Stimulated activated effector memory CD8-positive, alpha-beta T cell treated with anti-CD3 and anti-CD28 coated beads, Interleukin-12 subunit alpha, Interleukin-12 subunit beta, amount 100 ng/mL, for 72 hours (primary cell): ENCODE measurements around the gene SURF2.
"Not testable (repeated sequence)": the region's sequence is repeated elsewhere in the genome, so short reads cannot be mapped to it uniquely, and the experiment has no call there.

ENCODE experiments used
- ATAC-seq: fragments of 150-1000 bp; cut with Tn5 transposase; 2 replicates; pipeline ENCODE4 v1.10.0; 2021
- DNase-seq, 2 donors: peaks; one replicate each; pipeline ENCODE4 v3.0.0; 2021 to 2022; ENCODE audit warnings: low spot score in 2 of 2
- H3K27ac Mint-ChIP-seq: one replicate; pipeline ENCODE4 v1.8.0; 2022; ENCODE audit warnings: mild to moderate bottlenecking, mixed read lengths
- H3K36me3 Mint-ChIP-seq: one replicate; pipeline ENCODE4 v1.8.0; 2022; ENCODE audit warnings: mild to moderate bottlenecking, mixed read lengths
- H3K4me1 Mint-ChIP-seq: one replicate; pipeline ENCODE4 v1.8.0; 2022; ENCODE audit warnings: mixed read lengths
- H3K4me3 Mint-ChIP-seq: one replicate; pipeline ENCODE4 v1.8.0; 2022; ENCODE audit warnings: mild to moderate bottlenecking, mixed read lengths
- H3K9me3 Mint-ChIP-seq: one replicate; pipeline ENCODE4 v1.8.0; 2022; ENCODE audit warnings: mixed read lengths

The SURF2 gene

DNA sequence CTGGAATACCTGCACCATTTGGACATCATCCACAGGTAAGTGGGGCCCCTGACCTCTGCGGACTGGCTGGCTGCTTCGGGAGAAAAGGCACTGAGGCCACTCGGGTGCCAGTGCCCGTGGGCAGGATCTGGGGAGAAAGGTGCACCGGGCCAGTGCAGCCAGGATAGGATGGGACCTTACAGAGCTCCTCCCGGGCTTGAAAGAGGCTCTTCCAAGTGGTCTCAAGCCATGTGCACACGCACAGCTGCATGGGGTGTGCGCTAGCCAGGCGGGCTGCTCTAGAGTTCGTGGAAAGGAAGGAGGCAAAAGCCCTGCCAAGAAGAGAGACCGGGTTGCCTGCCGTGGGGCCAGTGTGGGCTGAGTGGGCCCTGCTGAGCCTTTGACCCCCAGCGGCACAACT is 33.2 kb downstream of the SURF2 start:
- Mint-ChIP-seq H3K4me3 (no peak overlapping the region), H3K4me1 (peaks cover 2% of the 10 kb centered on the region), H3K27ac (no peak overlapping the region), H3K36me3 (no peaks in the 10 kb centered on the region), H3K9me3 (no peaks in the 10 kb centered on the region)
- DNase-seq: no peak
- no peak for ATAC-seq

DNA sequence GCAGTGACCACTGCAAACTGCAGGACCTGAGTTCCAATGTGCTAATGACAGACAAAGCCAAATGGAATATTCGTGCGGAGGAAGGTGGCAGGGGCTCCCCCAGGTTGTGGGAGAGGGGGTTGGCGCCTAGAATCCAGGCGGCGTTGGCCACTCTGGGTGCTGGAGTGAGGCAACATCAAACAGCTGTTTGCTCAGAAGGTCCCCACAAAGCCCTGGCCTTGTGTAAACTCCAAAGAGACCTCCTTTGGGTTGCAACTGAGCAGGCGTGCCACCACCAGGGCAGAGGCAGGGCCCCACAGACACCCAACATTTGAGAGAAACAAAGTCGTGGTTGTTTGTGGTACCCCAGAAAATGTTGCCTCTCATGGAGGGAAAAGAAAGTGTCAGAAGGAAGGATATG is 34.4 kb downstream of the SURF2 start:
- no peak for ATAC-seq
- H3K27ac Mint-ChIP-seq: no peak overlapping the region
- no peak for DNase-seq
- H3K4me1 Mint-ChIP-seq: peaks cover 5% of the 10 kb centered on the region
- no peaks in the 10 kb centered on the region for H3K9me3 Mint-ChIP-seq
- H3K4me3 Mint-ChIP-seq: no peak overlapping the region
- no peaks in the 10 kb centered on the region for H3K36me3 Mint-ChIP-seq

- H3K4me1 Mint-ChIP-seq, ATAC-seq, H3K36me3 Mint-ChIP-seq, H3K9me3 Mint-ChIP-seq, H3K4me3 Mint-ChIP-seq, DNase-seq, H3K27ac Mint-ChIP-seq: not testable (repeated sequence)
Measured at GRCh38 chr9:133391449-133391848, 35.1 kb downstream of the SURF2 start.

- not testable (repeated sequence) for H3K4me3 Mint-ChIP-seq, H3K36me3 Mint-ChIP-seq, H3K4me1 Mint-ChIP-seq, H3K9me3 Mint-ChIP-seq, H3K27ac Mint-ChIP-seq, ATAC-seq, DNase-seq
Measured at GRCh38 chr9:133392308-133392707, 36.0 kb downstream of the SURF2 start.

DNA sequence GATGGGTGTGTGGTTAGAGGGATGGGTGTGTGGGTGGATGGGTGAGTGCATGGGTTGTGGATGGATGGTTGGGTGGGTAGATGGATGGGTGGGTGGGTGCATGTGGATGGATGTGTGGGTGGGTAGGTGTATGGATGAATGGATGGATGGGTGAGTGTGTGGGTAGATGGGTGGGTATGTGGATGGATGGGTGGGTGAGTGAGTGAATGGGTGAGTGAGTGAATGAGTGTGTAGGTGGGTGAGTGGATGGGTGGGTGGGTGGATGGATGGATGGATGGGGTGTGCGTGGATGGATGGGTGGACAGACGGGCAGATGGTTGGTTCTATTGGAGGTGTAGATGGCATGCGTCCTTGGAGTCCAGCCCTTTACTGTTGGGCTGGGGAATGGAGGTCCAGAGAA is 37.0 kb downstream of the SURF2 start:
- H3K27ac Mint-ChIP-seq: no peak overlapping the region
- no peak for ATAC-seq
- no peaks in the 10 kb centered on the region for H3K36me3 Mint-ChIP-seq
- H3K4me3 Mint-ChIP-seq: no peak overlapping the region
- DNase-seq: no peak
- H3K4me1 Mint-ChIP-seq: peaks cover 5% of the 10 kb centered on the region
- no peaks in the 10 kb centered on the region for H3K9me3 Mint-ChIP-seq

DNA sequence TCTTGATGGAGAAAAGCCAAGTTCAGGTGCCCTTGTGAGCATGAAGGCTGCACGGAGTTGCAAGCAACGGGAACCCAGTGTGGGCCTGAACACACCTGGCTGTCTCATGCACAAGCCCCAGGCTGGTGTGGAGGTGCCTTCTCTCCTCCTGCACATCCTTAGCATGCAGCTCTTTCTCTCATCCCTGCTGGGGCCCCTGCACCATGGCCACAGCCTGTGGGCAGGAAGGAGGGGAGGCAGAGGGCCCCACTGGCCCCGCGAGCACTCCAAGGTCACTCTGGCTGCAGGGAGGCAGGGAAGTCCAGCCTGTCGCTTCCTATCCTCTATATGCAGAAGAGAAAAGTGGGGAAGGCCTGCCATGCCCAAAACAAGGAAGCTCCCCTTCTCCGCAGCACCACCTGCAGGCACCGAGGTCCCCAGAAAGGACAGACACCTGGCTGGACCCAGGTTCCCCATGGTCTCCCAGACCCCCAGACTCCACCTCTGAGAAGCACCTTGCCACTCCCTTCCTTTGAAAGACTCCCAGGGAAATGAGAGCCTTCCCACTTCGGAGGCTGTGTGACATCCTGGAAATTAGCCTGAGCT is 38.4 kb downstream of the SURF2 start:
- no peak for DNase-seq
- H3K4me1 Mint-ChIP-seq: peaks cover 5% of the 10 kb centered on the region
- H3K9me3 Mint-ChIP-seq: no peaks in the 10 kb centered on the region
- no peak overlapping the region for H3K4me3 Mint-ChIP-seq
- H3K27ac Mint-ChIP-seq: no peak overlapping the region
- ATAC-seq: no peak
- no peaks in the 10 kb centered on the region for H3K36me3 Mint-ChIP-seq

- Mint-ChIP-seq H3K36me3 (no peaks in the 10 kb centered on the region), H3K4me3 (no peak overlapping the region), H3K4me1 (peaks cover 5% of the 10 kb centered on the region), H3K9me3 (no peaks in the 10 kb centered on the region), H3K27ac (peak overlapping the region; percentile 22)
- peak; percentile 46 for ATAC-seq
- no peak for DNase-seq
Measured at GRCh38 chr9:133396952-133397351, 40.6 kb downstream of the SURF2 start.

- Mint-ChIP-seq H3K4me3 (no peak overlapping the region), H3K4me1 (peaks cover 5% of the 10 kb centered on the region), H3K27ac (peak overlapping the region; percentile 22), H3K9me3 (no peaks in the 10 kb centered on the region), H3K36me3 (no peaks in the 10 kb centered on the region)
- ATAC-seq (no peak), DNase-seq (no peak)
Measured at GRCh38 chr9:133397370-133397769, 41.0 kb downstream of the SURF2 start.

- ATAC-seq: no peak
- Mint-ChIP-seq H3K4me1 (peaks cover 5% of the 10 kb centered on the region), H3K27ac (peak overlapping the region; percentile 22), H3K36me3 (no peaks in the 10 kb centered on the region), H3K9me3 (no peaks in the 10 kb centered on the region), H3K4me3 (no peak overlapping the region)
- DNase-seq: no peak
Measured at GRCh38 chr9:133397895-133398294, 41.5 kb downstream of the SURF2 start.

DNA sequence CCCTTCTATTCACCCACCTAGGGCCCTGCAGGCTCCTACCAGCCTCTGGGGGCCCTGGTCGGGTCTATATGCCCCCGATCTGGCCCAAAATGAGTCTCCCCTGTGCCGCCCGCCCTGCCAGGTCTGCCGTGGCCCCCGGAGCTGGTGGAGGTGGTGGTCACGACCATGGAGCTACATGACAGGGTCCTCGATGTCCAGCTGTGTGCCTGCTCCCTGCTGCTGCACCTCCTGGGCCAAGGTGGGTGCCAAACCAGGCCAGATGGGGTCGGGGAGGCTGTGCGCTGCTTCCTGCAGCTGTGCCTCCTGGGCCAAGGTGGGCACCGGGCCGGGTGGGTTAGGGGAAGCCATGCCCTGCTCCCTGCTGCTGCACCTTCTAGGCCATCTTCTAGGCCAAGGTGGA is 43.9 kb downstream of the SURF2 start:
- H3K9me3 Mint-ChIP-seq: no peaks in the 10 kb centered on the region
- H3K36me3 Mint-ChIP-seq: peaks cover 22% of the 10 kb centered on the region
- H3K27ac Mint-ChIP-seq: no peak overlapping the region
- DNase-seq (no peak), ATAC-seq (no peak)
- H3K4me3 Mint-ChIP-seq: no peak overlapping the region
- H3K4me1 Mint-ChIP-seq: no peaks in the 10 kb centered on the region

- H3K4me3 Mint-ChIP-seq: no peak overlapping the region
- no peak for ATAC-seq
- H3K27ac Mint-ChIP-seq: peak overlapping the region; percentile 20
- no peak for DNase-seq
- peaks cover 35% of the 10 kb centered on the region for H3K36me3 Mint-ChIP-seq
- peaks cover 2% of the 10 kb centered on the region for H3K4me1 Mint-ChIP-seq
- H3K9me3 Mint-ChIP-seq: no peaks in the 10 kb centered on the region
Measured at GRCh38 chr9:133401588-133401987, 45.2 kb downstream of the SURF2 start.

GRCh38 chr9:133402689-133403088 is 46.3 kb downstream of the SURF2 start:
- no peak for DNase-seq
- no peak overlapping the region for H3K27ac Mint-ChIP-seq
- H3K36me3 Mint-ChIP-seq: peaks cover 46% of the 10 kb centered on the region
- H3K4me1 Mint-ChIP-seq: peaks cover 13% of the 10 kb centered on the region
- no peak overlapping the region for H3K4me3 Mint-ChIP-seq
- no peak for ATAC-seq
- H3K9me3 Mint-ChIP-seq: no peaks in the 10 kb centered on the region

- peaks cover 16% of the 10 kb centered on the region for H3K4me1 Mint-ChIP-seq
- H3K27ac Mint-ChIP-seq: peak overlapping the region; percentile 45
- H3K36me3 Mint-ChIP-seq: peaks cover 58% of the 10 kb centered on the region
- H3K9me3 Mint-ChIP-seq: no peaks in the 10 kb centered on the region
- ATAC-seq (no peak), DNase-seq (peak in 1 of 2 donors; percentile 67)
- no peak overlapping the region for H3K4me3 Mint-ChIP-seq
Measured at GRCh38 chr9:133403766-133404453, 47.6 kb downstream of the SURF2 start.

GRCh38 chr9:133404454-133405002 is 48.2 kb downstream of the SURF2 start:
- Mint-ChIP-seq H3K27ac (peak overlapping the region; percentile 45), H3K4me1 (peaks cover 16% of the 10 kb centered on the region)

DNA sequence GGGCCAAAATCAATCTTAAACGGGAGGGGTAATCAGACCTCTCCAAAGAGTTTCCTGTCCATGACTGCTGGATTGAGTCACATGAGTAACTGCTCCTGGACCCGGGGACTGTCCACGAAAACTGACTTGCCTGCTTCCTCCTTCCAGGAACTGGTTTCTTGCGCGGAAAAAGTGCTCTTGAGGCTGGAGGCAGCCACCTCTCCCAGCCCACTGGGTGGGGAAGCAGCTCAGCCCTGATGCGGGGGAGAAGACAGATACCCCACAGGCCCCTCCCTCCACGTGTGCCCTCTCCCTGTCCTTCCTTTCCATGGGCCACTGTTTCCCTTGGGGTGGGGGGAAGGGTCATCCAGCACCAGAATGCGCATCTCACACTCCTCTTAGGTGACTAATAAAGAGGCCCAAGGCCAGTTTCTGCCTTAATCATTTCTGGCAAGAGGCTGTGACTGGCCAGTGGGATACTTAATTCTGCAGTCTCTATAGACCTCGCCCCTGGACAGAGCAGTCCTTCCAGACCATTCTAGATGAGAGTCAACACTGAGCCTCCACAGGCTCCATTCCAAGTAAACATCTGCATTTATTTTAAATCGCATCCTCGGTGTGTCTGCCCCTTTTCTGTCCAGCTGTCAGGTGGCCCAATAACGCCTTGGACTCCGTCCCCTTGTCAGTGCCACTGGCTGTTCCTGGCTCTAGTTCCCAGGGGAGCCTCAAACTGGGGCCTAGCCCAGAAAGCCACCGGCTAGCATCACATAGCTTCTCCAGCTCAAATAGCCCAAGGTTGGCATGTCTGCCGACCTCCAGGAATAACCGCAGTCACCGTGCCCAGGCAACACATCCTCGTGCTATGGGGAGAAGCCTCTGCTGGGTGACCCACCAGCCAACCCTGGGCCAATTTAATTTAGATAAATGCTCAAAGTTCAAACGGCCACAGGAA is 49.4 kb downstream of the SURF2 start:
- DNase-seq (no peak), ATAC-seq (no peak)
- Mint-ChIP-seq H3K4me3 (no peak overlapping the region), H3K36me3 (peaks cover 77% of the 10 kb centered on the region), H3K9me3 (no peaks in the 10 kb centered on the region), H3K4me1 (peaks cover 16% of the 10 kb centered on the region), H3K27ac (peak overlapping the region; percentile 52)

More at GRCh38 chr9:133404454-133405002, 48.2 kb downstream of the SURF2 start:
- ATAC-seq (no peak), DNase-seq (no peak)
- H3K36me3 Mint-ChIP-seq: peaks cover 64% of the 10 kb centered on the region
- no peak overlapping the region for H3K4me3 Mint-ChIP-seq
- H3K9me3 Mint-ChIP-seq: no peaks in the 10 kb centered on the region
